SK-N-SH (cell line): ENCODE results near the gene CNOT9. TPM values are rescaled to one million over a fixed set of nuclear protein-coding genes. Genes with fewer than 3 reads are reported as not detected.

ENCODE experiments used
- CTCF ChIA-PET: fragments of 300-600, 350-600 bp; formaldehyde crosslinking; extraction: SDS; loops from one replicate; lab custom pipeline; 2021; lab: Yijun Ruan, JAX
- POLR2A ChIA-PET: fragments of 350-600 bp; sonication (Branson Sonifier 250); formaldehyde crosslinking; extraction: SDS; loops from one replicate; lab custom pipeline; 2020; ENCODE audit warnings: antibody characterized with exemption, inconsistent platforms; lab: Yijun Ruan, JAX
- DNase-seq: peaks from one replicate; pipeline ENCODE4 v3.0.0; 2012
- H2AFZ ChIP-seq: fragments of 200-600 bp; sonication (generic); 2 replicates; pipeline ENCODE4 v1.8.1; 2016; ENCODE audit warnings: antibody characterized with exemption, mild to moderate bottlenecking, low read depth
- H3F3A ChIP-seq: fragments of 200-600 bp; sonication (generic); replicated peaks from 2 replicates; pipeline ENCODE3; 2016; ENCODE audit warnings: antibody characterized with exemption, mild to moderate bottlenecking; ENCODE audit not compliant: insufficient read depth
- H3K27ac ChIP-seq, 2 experiments: fragments of 200-500 bp in 1 of 2; fragments of 200-600 bp in 1 of 2; sonication (Bioruptor generic) in 1 of 2; sonication (generic), shearing (Covaris generic) in 1 of 2; 2 replicates each; pipeline versions ENCODE4 v1.5.1 to v1.6.1; 2014 to 2016; ENCODE audit warnings: low read depth in 2 of 2, inconsistent platforms in 1 of 2, low read length in 1 of 2, mild to moderate bottlenecking in 1 of 2, mixed read lengths in 1 of 2
- H3K27me3 ChIP-seq: fragments of 200-600 bp; sonication (generic), shearing (Covaris generic); 2 replicates; pipeline ENCODE4 v1.6.1; 2016; ENCODE audit warnings: mixed run types; ENCODE audit not compliant: insufficient read depth
- H3K36me3 ChIP-seq, 2 experiments: fragments of 200-500 bp in 1 of 2; fragments of 200-600 bp in 1 of 2; sonication (Bioruptor generic) in 1 of 2; sonication (generic) in 1 of 2; replicated peaks in 1 of 2; 2 replicates each; pipeline versions ENCODE3 to v1.5.1; 2014 to 2016; ENCODE audit warnings: low read length in 1 of 2, mild to moderate bottlenecking in 1 of 2; ENCODE audit not compliant: insufficient read depth in 2 of 2, control insufficient read depth in 1 of 2
- H3K4me1 ChIP-seq, 2 experiments: fragments of 200-500 bp in 1 of 2; fragments of 200-600 bp in 1 of 2; sonication (Bioruptor generic) in 1 of 2; sonication (generic), shearing (Covaris generic) in 1 of 2; 2 replicates each; pipeline versions ENCODE4 v1.5.1 to v1.6.1; 2014 to 2016; ENCODE audit warnings: low read depth in 1 of 2, low read length in 1 of 2, mixed run types in 1 of 2; ENCODE audit not compliant: insufficient read depth in 2 of 2, control insufficient read depth in 1 of 2
- H3K4me2 ChIP-seq: fragments of 200-600 bp; sonication (generic), shearing (Covaris generic); 2 replicates; pipeline ENCODE4 v1.6.1; 2017; ENCODE audit warnings: mixed run types
- H3K4me3 ChIP-seq, 2 experiments: fragments of 200-500 bp in 1 of 2; fragments of 200-600 bp in 1 of 2; sonication (Bioruptor generic) in 1 of 2; sonication (generic), shearing (Covaris generic) in 1 of 2; 2 replicates each; pipeline versions ENCODE4 v1.5.1 to v1.8.1; 2014 to 2016; ENCODE audit warnings: low read depth in 2 of 2, inconsistent platforms in 1 of 2, low read length in 1 of 2, mild to moderate bottlenecking in 1 of 2, mixed read lengths in 1 of 2, moderate library complexity in 1 of 2
- H3K79me2 ChIP-seq: fragments of 200-600 bp; sonication (generic); 2 replicates; pipeline ENCODE4 v1.8.1; 2017; ENCODE audit warnings: mild to moderate bottlenecking; ENCODE audit not compliant: insufficient read depth
- H3K9ac ChIP-seq: fragments of 200-600 bp; sonication (generic); 2 replicates; pipeline ENCODE4 v1.6.1; 2017; ENCODE audit warnings: mixed run types
- H3K9me2 ChIP-seq: fragments of 200-600 bp; sonication (generic); 2 replicates; pipeline ENCODE4 v1.6.1; 2017; ENCODE audit warnings: mixed run types
- H3K9me3 ChIP-seq: fragments of 200-600 bp; sonication (generic); 2 replicates; pipeline ENCODE4 v1.6.1; 2017; ENCODE audit warnings: mixed run types, mild to moderate bottlenecking, moderate library complexity
- H4K20me1 ChIP-seq: fragments of 200-600 bp; sonication (generic); 2 replicates; pipeline ENCODE4 v1.6.1; 2017; ENCODE audit warnings: mild to moderate bottlenecking, mixed run types; ENCODE audit not compliant: insufficient read depth
- ELF1 ChIP-seq: IDR thresholded peaks from 2 replicates; pipeline ENCODE4 v1.4.0; 2012
- PBX3 ChIP-seq: IDR thresholded peaks from 2 replicates; pipeline ENCODE4; 2012
- REST ChIP-seq: IDR thresholded peaks from 2 replicates; pipeline ENCODE4 v1.6.1; 2012; ENCODE audit warnings: mild to moderate bottlenecking, low read depth, low read length, moderate library complexity
- SIN3A ChIP-seq: IDR thresholded peaks from 2 replicates; pipeline ENCODE4 v1.6.1; 2012; ENCODE audit warnings: low read depth, mild to moderate bottlenecking, low read length, moderate library complexity, borderline replicate concordance
- SMC3 ChIP-seq: IDR thresholded peaks from 2 replicates; pipeline ENCODE4 v1.6.1; 2012; ENCODE audit warnings: low read depth, low read length, improper control_type of control experiment
- TEAD4 ChIP-seq: IDR thresholded peaks from 2 replicates; pipeline ENCODE4 v1.4.0; 2012; ENCODE audit warnings: mild to moderate bottlenecking, borderline replicate concordance; ENCODE audit not compliant: insufficient read depth
- YY1 ChIP-seq: IDR thresholded peaks from 2 replicates; pipeline ENCODE4 v1.4.0; 2012; ENCODE audit warnings: low read depth, mild to moderate bottlenecking
- ZBTB33 ChIP-seq: IDR thresholded peaks from 2 replicates; pipeline ENCODE4 v1.4.0; 2012; ENCODE audit warnings: low read depth, borderline replicate concordance
- WGBS: methylation state at CpG from one replicate; pipeline ENCODE4 v1.1.6; 2017; ENCODE audit warnings: low lambda C conversion rate; 5-methylcytosine and 5-hydroxymethylcytosine counted together
- polyA plus RNA-seq, 3 experiments: library from polyadenylated mRNA; depleted of rRNA; stranded (reverse); fragments of >200 nt; gene quantifications; 2 replicates each; pipeline ENCODE4 v1.2.3, GENCODE V29; 2012

CNOT9 gene
- polyA plus RNA-seq, 1 of the 3 experiments (the other 2 are of a cell fraction) = 36.8 TPM

GRCh38 chr2:218567797-218568189 lies 846 bp upstream of the CNOT9 start:
- POLR2A ChIA-PET = interaction anchor here (1.1 kb wide), 1 partner anchor 39 kb away, joined by 7 read pairs; the partner anchor contains the start of gene PLCD4
- WGBS = under 1% methylated on average over 18 of the region's 19 CpGs
- Histone ChIP-seq H3K4me1 (peaks cover 5 to 14% of the 10 kb centered on the region in 2 experiments; a peak in 2 of 4 replicates), H3K36me3 (peaks cover 2 to 8% of the 10 kb centered on the region in 2 experiments), H3F3A (peaks cover 22% of the 10 kb centered on the region), H3K9ac (peak overlapping the region; percentile 70), H3K4me2 (peak overlapping the region; percentile 84), H4K20me1 (peaks cover 8% of the 10 kb centered on the region; the same call in 1 of the 2 replicates), H3K9me3 (no peaks in the 10 kb centered on the region), H3K27ac (peak overlapping the region; percentile 50 to 79; a peak in 3 of 4 replicates), H3K4me3 (peak overlapping the region; percentile 74 to 94), H3K9me2 (no peaks in the 10 kb centered on the region), H2AFZ (peak overlapping the region; percentile 73), H3K79me2 (peaks cover 93% of the 10 kb centered on the region), H3K27me3 (no peaks in the 10 kb centered on the region)
- DNase-seq = no peak
- CTCF ChIA-PET = interaction anchor here (1.0 kb wide), 1 partner anchor 79 kb away, joined by 3 read pairs; no protein-coding TSS in a partner anchor
- TF ChIP-seq SIN3A (peak; percentile 18; the same call in 1 of the 2 replicates), ELF1 (no peak)

GRCh38 chr2:218569038-218569431 lies 396 bp downstream of the CNOT9 start:
- H3K4me2 ChIP-seq = peak overlapping the region; percentile 82
- ChIA-PET CTCF (no interaction called here), POLR2A (no interaction called here)
- no peaks in the 10 kb centered on the region for H3K9me2 ChIP-seq
- TF ChIP-seq YY1 (0 out of 2 replicates have a peak, but pooled peaks have one; percentile 21), TEAD4 (no peak), ZBTB33 (0 out of 2 replicates have a peak, but pooled peaks have one; percentile 8), REST (0 out of 2 replicates have a peak, but pooled peaks have one; percentile 11), PBX3 (0 out of 2 replicates have a peak, but pooled peaks have one; percentile 20), SMC3 (no peak)
- peak overlapping the region; percentile 74 to 79 for H3K4me3 ChIP-seq
- peaks cover 8 to 16% of the 10 kb centered on the region in 2 experiments for H3K36me3 ChIP-seq
- H3K79me2 ChIP-seq = peaks cover 95% of the 10 kb centered on the region
- peak overlapping the region; percentile 85 to 88 for H3K27ac ChIP-seq
- no peaks in the 10 kb centered on the region for H3K27me3 ChIP-seq
- H3K4me1 ChIP-seq = peaks cover 5 to 14% of the 10 kb centered on the region in 2 experiments; a peak in 2 of 4 replicates
- H2AFZ ChIP-seq = peak overlapping the region; percentile 84
- DNase-seq = peak; percentile 55
- H3K9ac ChIP-seq = peak overlapping the region; percentile 91
- WGBS = 1% methylated on average over 31 of the region's 31 CpGs
- no peaks in the 10 kb centered on the region for H3K9me3 ChIP-seq
- H4K20me1 ChIP-seq = peaks cover 8% of the 10 kb centered on the region; the same call in 1 of the 2 replicates
- H3F3A ChIP-seq = peaks cover 22% of the 10 kb centered on the region
